SK-N-MC (cell line): ENCODE results near the gene SFSWAP.

Source experiments
- EZH2 ChIP-seq: fragments of 200-600 bp; sonication (generic); IDR thresholded peaks from one replicate; pipeline ENCODE4 v1.6.1; 2017; ENCODE audit warnings: antibody characterized with exemption
- FOXP2 ChIP-seq: optimal IDR thresholded peaks from 2 replicates; pipeline ENCODE3; 2011; ENCODE audit warnings: mild to moderate bottlenecking, moderate library complexity; ENCODE audit not compliant: insufficient read depth; ENCODE audit errors: extremely low read length, control extremely low read depth
- POLR2AphosphoS5 ChIP-seq: IDR thresholded peaks from 2 replicates; pipeline ENCODE4 v1.6.1; 2012; ENCODE audit warnings: mild to moderate bottlenecking, low read depth, low read length, borderline replicate concordance

DNA sequence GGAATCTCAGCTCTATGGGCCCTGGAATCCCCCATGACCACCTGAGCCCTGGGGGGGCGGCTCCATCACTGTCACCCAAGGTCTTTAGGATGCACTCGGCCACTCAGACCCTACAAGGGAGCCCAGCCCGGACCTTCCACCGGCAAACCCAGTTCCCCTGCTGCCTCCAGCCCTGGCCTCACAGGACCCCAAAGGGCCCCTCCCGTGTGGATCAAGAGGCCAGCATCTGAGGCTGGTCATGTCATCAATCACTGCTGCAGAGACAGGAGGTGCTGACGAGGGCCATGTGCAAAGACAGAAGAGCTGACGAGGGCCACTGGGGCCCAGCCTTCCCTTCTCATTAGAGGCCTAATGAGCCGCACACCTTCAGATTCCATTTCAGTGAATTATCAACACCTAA lies 39.0 kb upstream of the SFSWAP start:
- TF ChIP-seq POLR2AphosphoS5: no peak
- no peak for TF ChIP-seq FOXP2
- no peak for TF ChIP-seq EZH2
